HepG2 (cell line): ENCODE data around the gene SLC6A7. TPM values are rescaled to one million over a fixed set of nuclear protein-coding genes. Genes with fewer than 3 reads are reported as not detected.

ENCODE experiments used
- AHR ChIP-seq: IDR thresholded peaks from 2 replicates; pipeline ENCODE4 v1.6.1; 2018; ENCODE audit warnings: missing genetic modification reagents, missing compliant biosample characterization
- CEBPB ChIP-seq: IDR thresholded peaks from 2 replicates; pipeline ENCODE4 v1.6.1; 2011; ENCODE audit warnings: low read depth, low read length, improper control_type of control experiment, borderline replicate concordance
- CREB1 ChIP-seq, 2 experiments: fragments of 450-650 bp in 1 of 2; IDR thresholded peaks; 2 replicates each; pipeline ENCODE4 v1.6.1; 2016 to 2017; ENCODE audit warnings: control low read depth in 1 of 2, mild to moderate bottlenecking in 1 of 2, missing compliant biosample characterization in 1 of 2, missing genetic modification characterization in 1 of 2
- DNMT3B ChIP-seq: conservative IDR thresholded peaks from 2 replicates; pipeline ENCODE4 v1.6.1; 2016; ENCODE audit warnings: missing biosample characterization, control low read depth
- EZH2 ChIP-seq: conservative IDR thresholded peaks from 2 replicates; pipeline ENCODE4 v1.6.1; 2012; ENCODE audit warnings: mild to moderate bottlenecking, low read depth, low read length, moderate library complexity
- JUNB ChIP-seq: sonication (generic); formaldehyde crosslinking; IDR thresholded peaks from 2 replicates; pipeline ENCODE4 v1.8.0; 2022; ENCODE audit warnings: missing genetic modification reagents, mild to moderate bottlenecking, borderline replicate concordance
- MBNL3 ChIP-seq: fragments of 250-450 bp; sonication (Bioruptor Pico); conservative IDR thresholded peaks from 2 replicates; pipeline ENCODE4 v1.8.0; 2022; ENCODE audit warnings: mild to moderate bottlenecking, inconsistent platforms
- MEF2D ChIP-seq: sonication (generic); formaldehyde crosslinking; IDR thresholded peaks from 2 replicates; pipeline ENCODE4 v1.5.1; 2020; ENCODE audit warnings: mild to moderate bottlenecking, missing genetic modification reagents
- MTA1 ChIP-seq: sonication (generic); formaldehyde crosslinking; IDR thresholded peaks from 2 replicates; pipeline ENCODE4 v1.4.0; 2020; ENCODE audit warnings: missing genetic modification reagents, mild to moderate bottlenecking, borderline replicate concordance
- NR2C2 ChIP-seq: sonication (generic); formaldehyde crosslinking; IDR thresholded peaks from 2 replicates; pipeline ENCODE4 v1.4.0; 2020; ENCODE audit warnings: missing genetic modification reagents, mild to moderate bottlenecking, moderate library complexity, borderline replicate concordance
- NR2F6 ChIP-seq, 2 experiments: IDR thresholded peaks; 2 replicates each; pipeline ENCODE4 v1.6.1; 2016; ENCODE audit warnings: antibody characterized with exemption in 1 of 2, mild to moderate bottlenecking in 1 of 2
- PHF21A ChIP-seq: sonication (generic); formaldehyde crosslinking; IDR thresholded peaks from 2 replicates; pipeline ENCODE4 v1.5.0; 2020; ENCODE audit warnings: mild to moderate bottlenecking, missing genetic modification reagents
- POLR2AphosphoS5 ChIP-seq: IDR thresholded peaks from 2 replicates; pipeline ENCODE4 v1.6.1; 2012; ENCODE audit warnings: low read depth, low read length
- PPARG ChIP-seq: conservative IDR thresholded peaks from 2 replicates; pipeline ENCODE4 v1.6.1; 2016; ENCODE audit warnings: missing biosample characterization, missing genetic modification reagents
- PRPF4 ChIP-seq: fragments of 200-400 bp; formaldehyde crosslinking; IDR thresholded peaks from 2 replicates; pipeline ENCODE4 v1.6.1; 2016; ENCODE audit warnings: low read length, low read depth; ENCODE audit not compliant: poor library complexity, severe bottlenecking
- SOX6 ChIP-seq, 2 experiments: fragments of 450-650 bp in 1 of 2; sonication (generic) in 1 of 2; formaldehyde crosslinking in 1 of 2; IDR thresholded peaks; 2 replicates each; pipeline versions ENCODE4 v1.4.0 to v1.6.1; 2017 to 2020; ENCODE audit warnings: antibody characterized with exemption in 1 of 2, mild to moderate bottlenecking in 1 of 2, missing genetic modification reagents in 1 of 2
- SP2 ChIP-seq: sonication (generic); formaldehyde crosslinking; IDR thresholded peaks from 2 replicates; pipeline ENCODE4 v1.5.1; 2020; ENCODE audit warnings: mild to moderate bottlenecking, missing genetic modification reagents
- ZKSCAN8 ChIP-seq: IDR thresholded peaks from 2 replicates; pipeline ENCODE4 v1.6.1; 2016; ENCODE audit warnings: borderline replicate concordance, missing genetic modification reagents, missing compliant biosample characterization
- ZNF205 ChIP-seq: IDR thresholded peaks from 2 replicates; pipeline ENCODE4 v1.6.1; 2018; ENCODE audit warnings: missing biosample characterization, missing genetic modification reagents
- ZNF564 ChIP-seq: sonication (generic); formaldehyde crosslinking; IDR thresholded peaks from 2 replicates; pipeline ENCODE4 v1.8.1; 2023; ENCODE audit warnings: mild to moderate bottlenecking, missing genetic modification reagents
- polyA plus RNA-seq, 8 experiments: library from polyadenylated mRNA; depleted of rRNA in 3 of 8; stranded (reverse) in 7 of 8; unstranded in 1 of 8; fragments of >200 nt; fragmentation: Illumina TruSeq in 4 of 8; extraction: Trizol in 4 of 8; gene quantifications; 2 replicates each; pipeline versions ENCODE4 v1.2.1 to v1.2.3, GENCODE V29; 2011 to 2016; ENCODE audit warnings: low read depth in 4 of 8, missing spikeins in 1 of 8, mixed read lengths in 1 of 8; ENCODE audit not compliant: insufficient read depth in 1 of 8
- total RNA-seq, 5 experiments: library from RNA; depleted of rRNA; stranded (reverse); fragments of >200 nt; fragmentation: Illumina TruSeq; extraction: Trizol; gene quantifications; 2 replicates each; pipeline ENCODE4 v1.2.3, GENCODE V29; 2016; ENCODE audit warnings: low read depth in 1 of 5
- TF ChIP-seq, protein P1 (sequence below), 2 experiments: sonication (generic) in 1 of 2; formaldehyde crosslinking in 1 of 2; IDR thresholded peaks; 2 replicates each; pipeline versions ENCODE4 v1.4.0 to v1.6.1; 2018 to 2020; ENCODE audit warnings: missing genetic modification reagents in 2 of 2, borderline replicate concordance in 1 of 2, low read depth in 1 of 2, mild to moderate bottlenecking in 1 of 2, missing biosample characterization in 1 of 2
- TF ChIP-seq, protein P2 (sequence below): IDR thresholded peaks from 2 replicates; pipeline ENCODE4 v1.6.1; 2016
- TF ChIP-seq, protein P3 (sequence below): sonication (generic); formaldehyde crosslinking; IDR thresholded peaks from 2 replicates; pipeline ENCODE4 v1.4.0; 2020; ENCODE audit warnings: mild to moderate bottlenecking, low read depth, missing genetic modification reagents
- TF ChIP-seq, protein P4 (sequence below): sonication (generic); formaldehyde crosslinking; IDR thresholded peaks from 2 replicates; pipeline ENCODE4 v1.4.0; 2020; ENCODE audit warnings: missing genetic modification reagents

Gene SLC6A7
- total and polyA plus RNA-seq, 2 of the 13 experiments (the other 11 are each of a cell fraction or from before 2014, with no cell fraction given): not detected

DNA sequence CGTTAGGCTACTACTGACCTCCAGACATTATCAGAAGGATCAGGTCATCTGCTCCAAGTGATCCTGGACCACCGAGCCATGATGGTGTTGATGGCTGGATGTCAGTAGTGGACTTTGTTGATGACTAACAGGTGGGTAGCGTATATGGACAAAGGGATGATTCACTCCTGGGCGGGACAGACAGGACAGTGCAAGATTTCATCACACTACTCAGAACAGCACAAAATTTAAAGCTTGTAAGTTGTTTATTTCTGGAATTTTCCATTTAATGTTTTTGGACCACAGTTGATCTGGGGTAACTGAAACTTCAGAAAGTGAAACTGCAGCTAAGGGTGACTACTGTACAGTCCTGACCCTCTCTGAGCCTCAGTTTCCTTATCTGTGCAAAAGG is 46.9 kb upstream of the SLC6A7 start (continued):
- TF ChIP-seq MTA1: no peak
- TF ChIP-seq CREB1 (IDR thresholded peaks at IDR 0.05): no peak; the same call in 1 of the 2 replicates
- peak; percentile 63 for TF ChIP-seq CREB1 (CRISPR knock-in tag; IDR thresholded peaks at IDR 0.05)
- TF ChIP-seq, protein P1, sequence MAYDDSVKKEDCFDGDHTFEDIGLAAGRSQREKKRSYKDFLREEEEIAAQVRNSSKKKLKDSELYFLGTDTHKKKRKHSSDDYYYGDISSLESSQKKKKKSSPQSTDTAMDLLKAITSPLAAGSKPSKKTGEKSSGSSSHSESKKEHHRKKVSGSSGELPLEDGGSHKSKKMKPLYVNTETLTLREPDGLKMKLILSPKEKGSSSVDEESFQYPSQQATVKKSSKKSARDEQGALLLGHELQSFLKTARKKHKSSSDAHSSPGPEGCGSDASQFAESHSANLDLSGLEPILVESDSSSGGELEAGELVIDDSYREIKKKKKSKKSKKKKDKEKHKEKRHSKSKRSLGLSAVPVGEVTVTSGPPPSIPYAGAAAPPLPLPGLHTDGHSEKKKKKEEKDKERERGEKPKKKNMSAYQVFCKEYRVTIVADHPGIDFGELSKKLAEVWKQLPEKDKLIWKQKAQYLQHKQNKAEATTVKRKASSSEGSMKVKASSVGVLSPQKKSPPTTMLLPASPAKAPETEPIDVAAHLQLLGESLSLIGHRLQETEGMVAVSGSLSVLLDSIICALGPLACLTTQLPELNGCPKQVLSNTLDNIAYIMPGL (CRISPR knock-in tag; IDR thresholded peaks at IDR 0.05; ENCODE audit: borderline replicate concordance in 1 of 2, low read depth in 1 of 2): 0 out of 4 replicates have a peak, but pooled peaks of 1 of the 2 experiments have one; percentile 12
- peak; percentile 43; the same call in 1 of the 2 replicates for TF ChIP-seq NR2F6 (IDR thresholded peaks at IDR 0.05)
- TF ChIP-seq NR2F6 (CRISPR knock-in tag; IDR thresholded peaks at IDR 0.05): peak; percentile 73
- 0 out of 2 replicates have a peak, but pooled peaks have one; percentile 33 for TF ChIP-seq ZKSCAN8 (CRISPR knock-in tag)
- TF ChIP-seq SOX6 (IDR thresholded peaks at IDR 0.05): no peak
- peak; percentile 95 for TF ChIP-seq SOX6 (CRISPR knock-in tag; IDR thresholded peaks at IDR 0.05)
- TF ChIP-seq EZH2: no peak
- no peak; the same call in 1 of the 2 replicates for TF ChIP-seq DNMT3B (CRISPR knock-in tag)
- no peak for TF ChIP-seq PRPF4
- TF ChIP-seq PPARG (CRISPR knock-in tag): peak; percentile 36; the same call in 1 of the 2 replicates
- TF ChIP-seq, protein P2, sequence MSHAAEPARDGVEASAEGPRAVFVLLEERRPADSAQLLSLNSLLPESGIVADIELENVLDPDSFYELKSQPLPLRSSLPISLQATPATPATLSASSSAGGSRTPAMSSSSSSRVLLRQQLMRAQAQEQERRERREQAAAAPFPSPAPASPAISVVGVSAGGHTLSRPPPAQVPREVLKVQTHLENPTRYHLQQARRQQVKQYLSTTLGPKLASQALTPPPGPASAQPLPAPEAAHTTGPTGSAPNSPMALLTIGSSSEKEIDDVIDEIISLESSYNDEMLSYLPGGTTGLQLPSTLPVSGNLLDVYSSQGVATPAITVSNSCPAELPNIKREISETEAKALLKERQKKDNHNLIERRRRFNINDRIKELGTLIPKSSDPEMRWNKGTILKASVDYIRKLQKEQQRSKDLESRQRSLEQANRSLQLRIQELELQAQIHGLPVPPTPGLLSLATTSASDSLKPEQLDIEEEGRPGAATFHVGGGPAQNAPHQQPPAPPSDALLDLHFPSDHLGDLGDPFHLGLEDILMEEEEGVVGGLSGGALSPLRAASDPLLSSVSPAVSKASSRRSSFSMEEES (CRISPR knock-in tag): peak; percentile 68; the same call in 1 of the 2 replicates
- peak; percentile 93 for TF ChIP-seq JUNB
- TF ChIP-seq POLR2AphosphoS5: 0 out of 2 replicates have a peak, but pooled peaks have one; percentile 21
- TF ChIP-seq ZNF564: no peak
- no peak for TF ChIP-seq AHR
- peak; percentile 51; the same call in 1 of the 2 replicates for TF ChIP-seq NR2C2 (CRISPR knock-in tag)
- 0 out of 2 replicates have a peak, but pooled peaks have one; percentile 55 for TF ChIP-seq ZNF205
- TF ChIP-seq MEF2D (CRISPR knock-in tag): no peak
- TF ChIP-seq MBNL3 (CRISPR knock-in tag): no peak
- TF ChIP-seq SP2 (CRISPR knock-in tag): no peak
- TF ChIP-seq, protein P3, sequence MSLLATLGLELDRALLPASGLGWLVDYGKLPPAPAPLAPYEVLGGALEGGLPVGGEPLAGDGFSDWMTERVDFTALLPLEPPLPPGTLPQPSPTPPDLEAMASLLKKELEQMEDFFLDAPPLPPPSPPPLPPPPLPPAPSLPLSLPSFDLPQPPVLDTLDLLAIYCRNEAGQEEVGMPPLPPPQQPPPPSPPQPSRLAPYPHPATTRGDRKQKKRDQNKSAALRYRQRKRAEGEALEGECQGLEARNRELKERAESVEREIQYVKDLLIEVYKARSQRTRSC (CRISPR knock-in tag): no peak
- TF ChIP-seq CEBPB: peak; percentile 85
- TF ChIP-seq, protein P4, sequence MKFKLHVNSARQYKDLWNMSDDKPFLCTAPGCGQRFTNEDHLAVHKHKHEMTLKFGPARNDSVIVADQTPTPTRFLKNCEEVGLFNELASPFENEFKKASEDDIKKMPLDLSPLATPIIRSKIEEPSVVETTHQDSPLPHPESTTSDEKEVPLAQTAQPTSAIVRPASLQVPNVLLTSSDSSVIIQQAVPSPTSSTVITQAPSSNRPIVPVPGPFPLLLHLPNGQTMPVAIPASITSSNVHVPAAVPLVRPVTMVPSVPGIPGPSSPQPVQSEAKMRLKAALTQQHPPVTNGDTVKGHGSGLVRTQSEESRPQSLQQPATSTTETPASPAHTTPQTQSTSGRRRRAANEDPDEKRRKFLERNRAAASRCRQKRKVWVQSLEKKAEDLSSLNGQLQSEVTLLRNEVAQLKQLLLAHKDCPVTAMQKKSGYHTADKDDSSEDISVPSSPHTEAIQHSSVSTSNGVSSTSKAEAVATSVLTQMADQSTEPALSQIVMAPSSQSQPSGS (CRISPR knock-in tag): 0 out of 2 replicates have a peak, but pooled peaks have one; percentile 17
- peak; percentile 46; the same call in 1 of the 2 replicates for TF ChIP-seq PHF21A
